SJSA1 (cell line): ENCODE results near the gene LGALS16. TPM values are rescaled to one million over a fixed set of nuclear protein-coding genes. Genes with fewer than 3 reads are reported as not detected.
"Not testable (repeated sequence)": the region's sequence is repeated elsewhere in the genome, so short reads cannot be mapped to it uniquely, and the experiment has no call there.

Experiments used
- DNase-seq, 2 experiments: peaks; one replicate each; pipeline ENCODE4 v3.0.0-alpha.2; 2015 to 2020; ENCODE audit warnings: low spot score in 2 of 2, low read depth in 1 of 2
- H3K27ac ChIP-seq: fragments of 250-450 bp; sonication (Bioruptor Pico); 2 replicates; pipeline ENCODE4 v1.5.1; 2020; ENCODE audit warnings: mild to moderate bottlenecking, moderate library complexity
- H3K27me3 ChIP-seq: fragments of 250-450 bp; sonication (Bioruptor Pico); replicated peaks from 2 replicates; pipeline ENCODE4 v1.5.1; 2020; ENCODE audit warnings: mild to moderate bottlenecking, moderate library complexity
- H3K36me3 ChIP-seq: fragments of 250-450 bp; sonication (Bioruptor Pico); 2 replicates; pipeline ENCODE4 v1.5.1; 2020; ENCODE audit warnings: mild to moderate bottlenecking
- H3K4me1 ChIP-seq: fragments of 250-450 bp; sonication (Bioruptor Pico); replicated peaks from 2 replicates; pipeline ENCODE4 v1.6.1; 2021; ENCODE audit warnings: mild to moderate bottlenecking
- H3K4me3 ChIP-seq: fragments of 250-450 bp; sonication (Bioruptor Pico); 2 replicates; pipeline ENCODE4 v1.5.1; 2020; ENCODE audit warnings: mild to moderate bottlenecking
- H3K9me3 ChIP-seq: fragments of 250-450 bp; sonication (Bioruptor Pico); replicated peaks from 2 replicates; pipeline ENCODE4 v1.5.1; 2020; ENCODE audit warnings: mild to moderate bottlenecking
- total RNA-seq: library from RNA; depleted of rRNA; stranded (reverse); fragments of >200 nt; shearing (Covaris generic); gene quantifications from 2 replicates; pipeline ENCODE4 v1.2.3, GENCODE V29; 2014; rRNA removed

LGALS16 gene, protein sequence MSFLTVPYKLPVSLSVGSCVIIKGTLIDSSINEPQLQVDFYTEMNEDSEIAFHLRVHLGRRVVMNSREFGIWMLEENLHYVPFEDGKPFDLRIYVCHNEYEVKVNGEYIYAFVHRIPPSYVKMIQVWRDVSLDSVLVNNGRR
- total RNA-seq = not detected in 2 replicates

DNA sequence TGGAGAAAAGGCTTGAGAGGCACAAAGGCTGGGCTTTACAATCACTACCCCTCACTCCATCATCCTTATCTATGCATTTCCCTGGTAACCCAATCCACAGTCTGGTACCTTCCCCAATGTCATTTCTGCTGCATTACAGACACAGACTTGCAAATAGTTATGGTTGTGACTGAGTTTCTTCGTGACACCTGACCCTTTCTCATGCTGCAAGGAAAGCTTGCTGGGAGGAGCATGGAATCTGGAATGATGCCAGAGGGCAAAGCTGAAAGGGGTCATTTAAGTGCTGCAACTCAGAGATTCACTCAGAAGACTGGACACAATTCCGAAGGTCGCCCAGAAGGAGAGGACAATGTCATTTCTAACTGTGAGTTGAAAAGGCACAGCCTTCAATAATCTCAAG lies at the start of gene LGALS16:
TSS of gene LGALS16 (plus strand) at position 301 of the 400 bp plus-strand sequence. CDS start at position 350, 49 bp downstream.
- H3K4me1 ChIP-seq = no peaks in the 10 kb centered on the region
- H3K27me3 ChIP-seq = peaks cover 6% of the 10 kb centered on the region; the same call in 1 of the 2 replicates
- no peaks in the 10 kb centered on the region for H3K36me3 ChIP-seq
- H3K9me3 ChIP-seq = no peaks in the 10 kb centered on the region
- H3K27ac ChIP-seq = no peak within 1 kb of the TSS
- DNase-seq = no peak
- H3K4me3 ChIP-seq = no peak within 1 kb of the TSS

GRCh38 chr19:39607021-39607420 lies 48.7 kb upstream of the LGALS16 start:
- no peaks in the 10 kb centered on the region for H3K4me1 ChIP-seq
- H3K4me3 ChIP-seq = no peak overlapping the region
- H3K27ac ChIP-seq = no peak overlapping the region
- H3K9me3 ChIP-seq = no peaks in the 10 kb centered on the region
- DNase-seq = no peak
- H3K36me3 ChIP-seq = no peaks in the 10 kb centered on the region
- peaks cover 21% of the 10 kb centered on the region for H3K27me3 ChIP-seq

DNA sequence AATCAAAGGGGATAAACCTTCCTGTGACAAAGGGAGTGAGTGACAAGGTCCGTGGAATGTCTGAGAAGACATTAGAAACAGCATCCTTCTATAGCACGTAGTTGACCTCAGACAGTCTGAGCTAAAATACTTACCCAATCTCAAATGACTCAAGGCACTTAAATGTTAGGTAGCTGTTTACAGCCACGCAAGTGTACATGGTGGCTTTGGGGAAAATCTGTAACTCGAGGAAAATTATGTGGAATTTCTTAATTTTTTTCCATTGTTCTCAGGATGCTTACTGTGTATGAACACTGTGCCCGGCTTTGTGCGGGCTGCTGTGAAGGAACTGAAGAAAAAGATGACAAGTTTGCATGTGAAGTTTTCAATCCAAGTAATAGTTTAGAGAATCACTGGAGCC lies 48.2 kb upstream of the LGALS16 start:
- DNase-seq = no peak
- peaks cover 21% of the 10 kb centered on the region for H3K27me3 ChIP-seq
- H3K4me1 ChIP-seq = no peaks in the 10 kb centered on the region

GRCh38 chr19:39613597-39613996 lies 42.1 kb upstream of the LGALS16 start:
- Histone ChIP-seq H3K4me3 (no peak overlapping the region), H3K27me3 (peaks cover 3% of the 10 kb centered on the region), H3K9me3 (no peaks in the 10 kb centered on the region), H3K27ac (no peak overlapping the region), H3K4me1 (no peaks in the 10 kb centered on the region), H3K36me3 (no peaks in the 10 kb centered on the region)
- DNase-seq = no peak

More for the DNA sequence above, 48.2 kb upstream of the LGALS16 start:
- Histone ChIP-seq H3K9me3 (no peaks in the 10 kb centered on the region), H3K36me3 (no peaks in the 10 kb centered on the region), H3K4me3 (no peak overlapping the region), H3K27ac (no peak overlapping the region)

DNA sequence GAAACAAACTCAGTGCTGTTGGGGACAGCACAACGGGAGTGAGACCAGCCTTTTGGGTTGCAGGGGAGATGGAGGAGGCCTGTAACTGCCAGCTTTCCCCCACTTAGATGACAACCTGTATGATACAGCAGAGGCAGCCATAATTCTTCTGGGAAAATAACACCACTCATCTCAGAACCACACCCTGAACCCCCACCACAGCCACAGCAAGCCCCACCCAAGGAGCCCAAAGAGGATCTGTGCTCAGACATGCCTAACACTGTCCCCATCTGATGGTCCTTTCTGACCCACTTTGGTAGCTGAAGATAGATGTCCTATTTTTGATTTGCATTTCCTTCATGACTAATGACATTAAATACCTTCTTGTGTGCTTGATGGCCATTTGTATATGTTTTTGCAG lies 38.0 kb upstream of the LGALS16 start:
- Histone ChIP-seq H3K4me3 (no peak overlapping the region), H3K36me3 (no peaks in the 10 kb centered on the region), H3K27me3 (peaks cover 5% of the 10 kb centered on the region; the same call in 1 of the 2 replicates), H3K9me3 (no peaks in the 10 kb centered on the region), H3K4me1 (no peaks in the 10 kb centered on the region), H3K27ac (no peak overlapping the region)
- DNase-seq = no peak

DNA sequence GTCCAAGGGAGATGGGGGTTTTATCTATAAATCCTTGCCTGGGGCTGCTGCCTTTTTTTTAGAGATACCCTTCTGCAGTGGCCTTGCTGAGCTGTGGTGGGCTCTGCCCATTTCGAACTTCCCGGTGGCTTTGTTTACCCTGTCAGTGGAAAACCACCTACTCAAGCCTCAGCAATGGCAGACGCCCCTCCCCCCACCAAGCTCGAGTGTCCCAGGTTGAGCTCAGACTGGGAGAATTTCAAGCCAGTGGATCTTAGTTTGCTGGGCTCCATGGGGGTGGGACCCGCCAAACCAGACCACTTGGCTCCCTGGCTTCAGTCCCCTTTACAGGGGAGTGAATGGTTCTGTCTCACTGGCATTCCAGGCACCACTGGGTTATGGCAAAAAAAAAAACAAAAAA lies 31.8 kb upstream of the LGALS16 start:
- DNase-seq = no peak
- Histone ChIP-seq H3K9me3 (no peaks in the 10 kb centered on the region), H3K4me1 (no peaks in the 10 kb centered on the region), H3K27me3 (peaks cover 7% of the 10 kb centered on the region), H3K4me3 (no peak overlapping the region), H3K36me3 (no peaks in the 10 kb centered on the region), H3K27ac (no peak overlapping the region)

- not testable (repeated sequence) for H3K27me3 ChIP-seq, H3K27ac ChIP-seq, H3K4me1 ChIP-seq, H3K36me3 ChIP-seq, H3K4me3 ChIP-seq, H3K9me3 ChIP-seq, DNase-seq
These were observed 28.1 kb upstream of the LGALS16 start for GRCh38 chr19:39627631-39628030.

DNA sequence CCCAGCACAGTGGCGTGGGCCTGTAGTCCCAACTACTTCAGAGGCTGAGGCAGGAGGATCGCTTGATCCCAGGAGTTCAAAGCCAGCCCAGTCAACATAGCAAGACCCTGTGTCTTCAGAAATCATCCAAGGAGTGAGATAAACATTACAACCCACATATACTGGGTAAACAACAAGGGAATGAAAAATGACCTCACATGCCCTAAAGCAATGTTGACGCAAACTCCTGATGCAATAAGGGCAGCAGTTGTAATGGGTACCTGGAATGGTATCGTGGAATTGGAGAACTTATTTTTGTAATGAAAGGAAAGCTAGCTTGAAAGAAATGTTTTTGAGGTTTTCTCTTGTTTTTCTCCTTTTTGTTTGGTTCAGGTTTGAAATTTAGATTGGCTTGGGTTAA lies 24.5 kb upstream of the LGALS16 start:
- H3K36me3 ChIP-seq = no peaks in the 10 kb centered on the region
- H3K27ac ChIP-seq = no peak overlapping the region
- no peak for DNase-seq
- no peaks in the 10 kb centered on the region for H3K4me1 ChIP-seq
- no peaks in the 10 kb centered on the region for H3K9me3 ChIP-seq
- 0 out of 2 replicates have a peak, but pooled peaks cover under 1% of the 10 kb centered on the region for H3K27me3 ChIP-seq
- H3K4me3 ChIP-seq = no peak overlapping the region

DNA sequence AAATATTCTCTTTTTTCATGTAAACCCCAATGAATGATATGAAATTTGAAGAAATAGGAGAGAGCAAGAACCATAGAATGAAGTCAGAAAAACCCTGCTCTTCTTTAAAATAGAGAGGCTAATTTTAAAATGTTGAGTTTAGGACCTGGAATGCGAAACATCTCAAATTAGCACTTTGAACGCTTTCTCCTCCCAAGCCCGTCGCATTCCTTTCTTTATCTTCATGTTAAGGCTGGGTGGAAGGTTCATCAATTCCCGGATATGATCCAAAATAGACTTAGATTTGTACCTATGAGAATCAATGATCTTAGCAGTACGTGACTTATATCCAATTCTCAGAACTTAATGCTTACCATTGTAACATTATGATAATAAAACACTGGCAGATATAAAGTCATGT lies 24.1 kb upstream of the LGALS16 start:
- H3K4me3 ChIP-seq = no peak overlapping the region
- H3K4me1 ChIP-seq = no peaks in the 10 kb centered on the region
- H3K27ac ChIP-seq = no peak overlapping the region
- no peaks in the 10 kb centered on the region for H3K27me3 ChIP-seq
- H3K36me3 ChIP-seq = no peaks in the 10 kb centered on the region
- no peak for DNase-seq
- no peaks in the 10 kb centered on the region for H3K9me3 ChIP-seq

- H3K4me3 ChIP-seq = no peak overlapping the region
- H3K27ac ChIP-seq = no peak overlapping the region
- H3K36me3 ChIP-seq = no peaks in the 10 kb centered on the region
- no peaks in the 10 kb centered on the region for H3K27me3 ChIP-seq
- H3K9me3 ChIP-seq = no peaks in the 10 kb centered on the region; the same call in 1 of the 2 replicates
- H3K4me1 ChIP-seq = no peaks in the 10 kb centered on the region
- no peak for DNase-seq
These were observed 17.8 kb upstream of the LGALS16 start for GRCh38 chr19:39637891-39638290.

- Histone ChIP-seq H3K9me3 (no peaks in the 10 kb centered on the region; the same call in 1 of the 2 replicates), H3K36me3 (no peaks in the 10 kb centered on the region), H3K4me1 (no peaks in the 10 kb centered on the region), H3K27ac (no peak overlapping the region), H3K4me3 (no peak overlapping the region), H3K27me3 (no peaks in the 10 kb centered on the region)
- DNase-seq = no peak
These were observed 13.9 kb upstream of the LGALS16 start for GRCh38 chr19:39641773-39642172.

GRCh38 chr19:39643591-39643990 lies 12.1 kb upstream of the LGALS16 start:
- no peak overlapping the region for H3K27ac ChIP-seq
- H3K36me3 ChIP-seq = no peaks in the 10 kb centered on the region
- no peaks in the 10 kb centered on the region for H3K27me3 ChIP-seq
- no peaks in the 10 kb centered on the region for H3K4me1 ChIP-seq
- DNase-seq = no peak
- no peaks in the 10 kb centered on the region; the same call in 1 of the 2 replicates for H3K9me3 ChIP-seq
- no peak overlapping the region for H3K4me3 ChIP-seq

GRCh38 chr19:39645800-39646411 lies 9.8 kb upstream of the LGALS16 start:
- no peak overlapping the region for H3K4me3 ChIP-seq
- H3K27me3 ChIP-seq = no peaks in the 10 kb centered on the region
- DNase-seq = no peak

GRCh38 chr19:39647918-39648317 lies 7.8 kb upstream of the LGALS16 start:
- Histone ChIP-seq H3K9me3 (no peaks in the 10 kb centered on the region), H3K4me3 (no peak overlapping the region), H3K36me3 (no peaks in the 10 kb centered on the region), H3K27me3 (no peaks in the 10 kb centered on the region), H3K27ac (no peak overlapping the region), H3K4me1 (no peaks in the 10 kb centered on the region)
- no peak for DNase-seq

More at GRCh38 chr19:39645800-39646411, 9.8 kb upstream of the LGALS16 start:
- no peak overlapping the region for H3K27ac ChIP-seq
- H3K36me3 ChIP-seq = no peaks in the 10 kb centered on the region
- no peaks in the 10 kb centered on the region for H3K4me1 ChIP-seq
- no peaks in the 10 kb centered on the region for H3K9me3 ChIP-seq
